Ishikawa (cell line): ENCODE data around the gene AKR1B15.

Experiments
- FOXM1 ChIP-seq: IDR thresholded peaks from 2 replicates; pipeline ENCODE4 v1.6.1; 2012; ENCODE audit warnings: low read depth, borderline replicate concordance
- TAF1 ChIP-seq: IDR thresholded peaks from 2 replicates; pipeline ENCODE4 v1.6.1; 2012; ENCODE audit warnings: low read depth, mild to moderate bottlenecking
- TF ChIP-seq, protein P1 (sequence below): IDR thresholded peaks from 2 replicates; pipeline ENCODE4 v1.6.1; 2012; ENCODE audit warnings: low read depth, mild to moderate bottlenecking

DNA sequence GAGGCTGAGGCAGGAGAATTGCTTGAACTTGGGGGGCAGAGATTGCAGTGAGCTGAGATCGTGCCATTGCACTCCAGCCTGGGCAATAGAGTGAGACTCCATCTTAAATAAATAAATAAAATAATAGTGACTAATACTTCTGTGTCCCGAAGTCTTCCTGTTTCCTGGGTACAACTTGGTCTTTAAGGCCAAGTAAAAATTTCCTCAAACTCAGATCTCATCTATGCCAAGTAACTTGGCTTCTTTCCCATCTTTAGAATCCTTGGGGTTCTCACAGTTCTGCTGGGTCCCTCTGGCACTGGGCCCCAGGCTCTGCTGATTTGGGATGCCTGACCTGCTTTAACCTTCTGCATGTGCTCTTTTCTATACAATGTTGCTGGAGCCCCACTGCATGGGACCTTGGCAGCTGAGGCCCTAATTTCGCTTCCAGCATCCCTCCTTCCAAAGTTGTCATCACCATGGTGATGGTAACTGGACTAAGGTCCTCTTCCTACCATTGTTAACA, 44.2 kb upstream of the AKR1B15 start:
- no peak for TF ChIP-seq TAF1
- TF ChIP-seq, protein P1, sequence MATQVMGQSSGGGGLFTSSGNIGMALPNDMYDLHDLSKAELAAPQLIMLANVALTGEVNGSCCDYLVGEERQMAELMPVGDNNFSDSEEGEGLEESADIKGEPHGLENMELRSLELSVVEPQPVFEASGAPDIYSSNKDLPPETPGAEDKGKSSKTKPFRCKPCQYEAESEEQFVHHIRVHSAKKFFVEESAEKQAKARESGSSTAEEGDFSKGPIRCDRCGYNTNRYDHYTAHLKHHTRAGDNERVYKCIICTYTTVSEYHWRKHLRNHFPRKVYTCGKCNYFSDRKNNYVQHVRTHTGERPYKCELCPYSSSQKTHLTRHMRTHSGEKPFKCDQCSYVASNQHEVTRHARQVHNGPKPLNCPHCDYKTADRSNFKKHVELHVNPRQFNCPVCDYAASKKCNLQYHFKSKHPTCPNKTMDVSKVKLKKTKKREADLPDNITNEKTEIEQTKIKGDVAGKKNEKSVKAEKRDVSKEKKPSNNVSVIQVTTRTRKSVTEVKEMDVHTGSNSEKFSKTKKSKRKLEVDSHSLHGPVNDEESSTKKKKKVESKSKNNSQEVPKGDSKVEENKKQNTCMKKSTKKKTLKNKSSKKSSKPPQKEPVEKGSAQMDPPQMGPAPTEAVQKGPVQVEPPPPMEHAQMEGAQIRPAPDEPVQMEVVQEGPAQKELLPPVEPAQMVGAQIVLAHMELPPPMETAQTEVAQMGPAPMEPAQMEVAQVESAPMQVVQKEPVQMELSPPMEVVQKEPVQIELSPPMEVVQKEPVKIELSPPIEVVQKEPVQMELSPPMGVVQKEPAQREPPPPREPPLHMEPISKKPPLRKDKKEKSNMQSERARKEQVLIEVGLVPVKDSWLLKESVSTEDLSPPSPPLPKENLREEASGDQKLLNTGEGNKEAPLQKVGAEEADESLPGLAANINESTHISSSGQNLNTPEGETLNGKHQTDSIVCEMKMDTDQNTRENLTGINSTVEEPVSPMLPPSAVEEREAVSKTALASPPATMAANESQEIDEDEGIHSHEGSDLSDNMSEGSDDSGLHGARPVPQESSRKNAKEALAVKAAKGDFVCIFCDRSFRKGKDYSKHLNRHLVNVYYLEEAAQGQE: no peak
- TF ChIP-seq FOXM1: no peak
